ENCODE data around the gene HIVEP3. TPM values are rescaled to one million over a fixed set of nuclear protein-coding genes. Genes with fewer than 3 reads are reported as not detected.

HIVEP3 gene
- polyA plus RNA-seq, 1 donor (not counting 4 experiments of a cell fraction or from before 2014, with no cell fraction given) = 1.1 TPM

- FAIRE-seq = no peak
Measured at GRCh38 chr1:41837691-41838090, 81.0 kb downstream of the HIVEP3 start.

GRCh38 chr1:41835485-41835884 lies 83.2 kb downstream of the HIVEP3 start:
- H3K79me2 ChIP-seq (ENCODE audit: control insufficient read depth, insufficient read depth, low read length) = no peaks in the 10 kb centered on the region
- H3K9me3 ChIP-seq (ENCODE audit: control insufficient read depth, low read depth, low read length) = no peaks in the 10 kb centered on the region
- TF ChIP-seq EZH2 (IDR thresholded peaks at IDR 0.05; ENCODE audit: low read length) = no peak
- no peak for TF ChIP-seq CTCF (optimal IDR thresholded peaks at IDR 0.05 in 1 of 3, IDR thresholded peaks at IDR 0.05 in 1 of 3, conservative IDR thresholded peaks at IDR 0.05 in 1 of 3; ENCODE audit: extremely low read depth in 1 of 3, insufficient read depth in 2 of 3, low read length in 3 of 3)
- peaks cover 3% of the 10 kb centered on the region for H3K27me3 ChIP-seq (ENCODE audit: control insufficient read depth, extremely low read depth, insufficient read depth, low read length)
- H2AFZ ChIP-seq (ENCODE audit: control insufficient read depth, low read length) = no peak overlapping the region
- no peak overlapping the region for H3K9ac ChIP-seq (ENCODE audit: control insufficient read depth, extremely low read depth, insufficient read depth, low read length)
- H3K27ac ChIP-seq (ENCODE audit: control insufficient read depth, insufficient read depth, low read length) = no peak overlapping the region
- H3K4me3 ChIP-seq (ENCODE audit: control insufficient read depth in 2 of 3, extremely low read depth in 1 of 3, insufficient read depth in 2 of 3, low read depth in 1 of 3, low read length in 3 of 3) = no peak overlapping the region
- H3K9me1 ChIP-seq (ENCODE audit: control insufficient read depth, extremely low read depth, insufficient read depth, low read length) = no peaks in the 10 kb centered on the region
- DNase-seq (ENCODE audit: low read depth, low spot score) = no peak
- dilution Hi-C loops (cut with MboI; ENCODE audit: extremely low pct_ligation_motif_present, low sequenced_read_pairs) = no loop called here
- peaks cover under 1% of the 10 kb centered on the region for H3K4me1 ChIP-seq (ENCODE audit: control insufficient read depth, extremely low read depth, insufficient read depth, low read length)
- no peaks in the 10 kb centered on the region for H3K36me3 ChIP-seq (ENCODE audit: control insufficient read depth in 2 of 2, extremely low read depth in 1 of 2, insufficient read depth in 2 of 2, low read length in 2 of 2)
- FAIRE-seq = no peak
- no peak overlapping the region for H3K4me2 ChIP-seq (ENCODE audit: control insufficient read depth, extremely low read depth, insufficient read depth, low read depth, low read length)
- H4K20me1 ChIP-seq (ENCODE audit: control insufficient read depth, extremely low read depth, insufficient read depth, low read length) = no peaks in the 10 kb centered on the region

More at GRCh38 chr1:41837691-41838090, 81.0 kb downstream of the HIVEP3 start:
- H3K36me3 ChIP-seq (ENCODE audit: control insufficient read depth in 2 of 2, extremely low read depth in 1 of 2, insufficient read depth in 2 of 2, low read length in 2 of 2) = no peaks in the 10 kb centered on the region
- H3K4me2 ChIP-seq (ENCODE audit: control insufficient read depth, extremely low read depth, insufficient read depth, low read depth, low read length) = no peak overlapping the region
- peaks cover 6% of the 10 kb centered on the region for H3K4me1 ChIP-seq (ENCODE audit: control insufficient read depth, extremely low read depth, insufficient read depth, low read length)
- no peak overlapping the region for H3K4me3 ChIP-seq (ENCODE audit: control insufficient read depth in 2 of 3, extremely low read depth in 1 of 3, insufficient read depth in 2 of 3, low read depth in 1 of 3, low read length in 3 of 3)
- no peak for DNase-seq (ENCODE audit: low read depth, low spot score)
- TF ChIP-seq EZH2 (IDR thresholded peaks at IDR 0.05; ENCODE audit: low read length) (no peak), CTCF (optimal IDR thresholded peaks at IDR 0.05 in 1 of 3, IDR thresholded peaks at IDR 0.05 in 1 of 3, conservative IDR thresholded peaks at IDR 0.05 in 1 of 3; ENCODE audit: extremely low read depth in 1 of 3, insufficient read depth in 2 of 3, low read length in 3 of 3) (no peak)
- no peak overlapping the region for H2AFZ ChIP-seq (ENCODE audit: control insufficient read depth, low read length)
- dilution Hi-C loops (cut with MboI; ENCODE audit: extremely low pct_ligation_motif_present, low sequenced_read_pairs) = no loop called here
- H3K27ac ChIP-seq (ENCODE audit: control insufficient read depth, insufficient read depth, low read length) = no peak overlapping the region
- no peaks in the 10 kb centered on the region for H3K79me2 ChIP-seq (ENCODE audit: control insufficient read depth, insufficient read depth, low read length)
- no peaks in the 10 kb centered on the region for H3K9me3 ChIP-seq (ENCODE audit: control insufficient read depth, low read depth, low read length)
- no peaks in the 10 kb centered on the region for H3K9me1 ChIP-seq (ENCODE audit: control insufficient read depth, extremely low read depth, insufficient read depth, low read length)
- H4K20me1 ChIP-seq (ENCODE audit: control insufficient read depth, extremely low read depth, insufficient read depth, low read length) = no peaks in the 10 kb centered on the region
- peaks cover 3% of the 10 kb centered on the region for H3K27me3 ChIP-seq (ENCODE audit: control insufficient read depth, extremely low read depth, insufficient read depth, low read length)
- H3K9ac ChIP-seq (ENCODE audit: control insufficient read depth, extremely low read depth, insufficient read depth, low read length) = no peak overlapping the region

All from keratinocyte (primary cell).